WTC11 (cell line): ENCODE data around the gene ANXA2. TPM values are rescaled to one million over a fixed set of nuclear protein-coding genes. Genes with fewer than 3 reads are reported as not detected.
A peak's percentile ranks its signal among the peaks of the same experiment; 100 is the strongest.

Source experiments
- ATAC-seq: fragments of 200-7000 bp; cut with Tn5 transposase; 2 replicates; pipeline ENCODE4 v1.10.0; 2021; ENCODE audit warnings: mild to moderate bottlenecking, moderate library complexity
- Bru-seq: library from RNA; stranded (reverse); fragments of 400-500 nt; gene quantifications from one replicate; lab custom pipeline; 2021; lab: Mats Ljungman, UMichigan
- CTCF ChIA-PET: fragments of 300-600 bp; sonication (Branson Sonifier 250); formaldehyde crosslinking; loops from one replicate; lab custom pipeline; 2021; ENCODE audit warnings: antibody characterized with exemption; lab: Charles Lee
- POLR2A ChIA-PET: fragments of 350-600 bp; sonication (Branson Sonifier 250); formaldehyde crosslinking; loops from one replicate; lab custom pipeline; 2021; ENCODE audit warnings: antibody characterized with exemption; lab: Charles Lee
- DNase-seq: peaks from one replicate; pipeline ENCODE4 v3.0.0; 2021; ENCODE audit warnings: low spot score
- H3K27ac Mint-ChIP-seq: 2 replicates; pipeline ENCODE4 v1.8.0; 2021; ENCODE audit warnings: mixed read lengths
- H3K27me3 Mint-ChIP-seq: 2 replicates; pipeline ENCODE4 v1.8.0; 2021; ENCODE audit warnings: low read depth, mild to moderate bottlenecking, moderate library complexity, mixed read lengths
- H3K36me3 Mint-ChIP-seq: 2 replicates; pipeline ENCODE4 v1.8.0; 2021; ENCODE audit warnings: mixed read lengths
- H3K4me1 Mint-ChIP-seq: 2 replicates; pipeline ENCODE4 v1.8.0; 2022; ENCODE audit warnings: mixed read lengths
- H3K4me3 Mint-ChIP-seq: 2 replicates; pipeline ENCODE4 v1.8.0; 2021; ENCODE audit warnings: mild to moderate bottlenecking, moderate library complexity, mixed read lengths
- H3K9me3 Mint-ChIP-seq: 2 replicates; pipeline ENCODE4 v1.8.0; 2021; ENCODE audit warnings: mixed read lengths
- ARID4B ChIP-seq: sonication (generic); formaldehyde crosslinking; IDR thresholded peaks from 2 replicates; pipeline ENCODE4 v1.8.0; 2023; ENCODE audit warnings: missing genetic modification reagents, mild to moderate bottlenecking, borderline replicate concordance
- CBFB ChIP-seq: sonication (generic); formaldehyde crosslinking; IDR thresholded peaks from 2 replicates; pipeline ENCODE4 v1.8.1; 2022; ENCODE audit warnings: mild to moderate bottlenecking, low read depth, missing genetic modification reagents
- CDX4 ChIP-seq: fragments of 250-450 bp; sonication (Bioruptor Pico); IDR thresholded peaks from 2 replicates; pipeline ENCODE4 v1.9.0; 2021; ENCODE audit warnings: moderate library complexity, mild to moderate bottlenecking, inconsistent platforms, borderline replicate concordance
- CREB1 ChIP-seq: sonication (generic); formaldehyde crosslinking; IDR thresholded peaks from 2 replicates; pipeline ENCODE4 v1.8.0; 2023; ENCODE audit warnings: mild to moderate bottlenecking, missing genetic modification reagents
- E2F5 ChIP-seq: sonication (generic); formaldehyde crosslinking; IDR thresholded peaks from 2 replicates; pipeline ENCODE4 v1.8.1; 2022; ENCODE audit warnings: mild to moderate bottlenecking, moderate library complexity, missing genetic modification reagents
- ERG ChIP-seq: fragments of 250-450 bp; sonication (Bioruptor Pico); IDR thresholded peaks from 2 replicates; pipeline ENCODE4 v1.8.0; 2021; ENCODE audit warnings: mild to moderate bottlenecking
- ESRRA ChIP-seq: sonication (generic); formaldehyde crosslinking; IDR thresholded peaks from 2 replicates; pipeline ENCODE4 v1.8.1; 2022; ENCODE audit warnings: mild to moderate bottlenecking, missing genetic modification reagents, borderline replicate concordance
- FOXJ3 ChIP-seq: sonication (generic); formaldehyde crosslinking; IDR thresholded peaks from 2 replicates; pipeline ENCODE4 v1.9.0; 2021; ENCODE audit warnings: missing genetic modification reagents, mild to moderate bottlenecking, borderline replicate concordance
- FOXP1 ChIP-seq: sonication (generic); formaldehyde crosslinking; IDR thresholded peaks from 2 replicates; pipeline ENCODE4 v1.8.0; 2022; ENCODE audit warnings: missing genetic modification reagents, mild to moderate bottlenecking, moderate library complexity, borderline replicate concordance
- FOXP4 ChIP-seq: sonication (generic); formaldehyde crosslinking; IDR thresholded peaks from 2 replicates; pipeline ENCODE4 v1.8.0; 2022; ENCODE audit warnings: mild to moderate bottlenecking, missing genetic modification reagents
- PRRX2 ChIP-seq: fragments of 250-450 bp; sonication (Bioruptor Pico); IDR thresholded peaks from 2 replicates; pipeline ENCODE4 v1.8.0; 2021; ENCODE audit warnings: mild to moderate bottlenecking
- TEAD1 ChIP-seq: sonication (generic); formaldehyde crosslinking; IDR thresholded peaks from 2 replicates; pipeline ENCODE4 v1.8.0; 2022; ENCODE audit warnings: mild to moderate bottlenecking, missing genetic modification reagents
- TEAD4 ChIP-seq: sonication (generic); formaldehyde crosslinking; IDR thresholded peaks from 2 replicates; pipeline ENCODE4 v1.8.0; 2022; ENCODE audit warnings: mild to moderate bottlenecking, missing genetic modification reagents
- ZNF138 ChIP-seq: sonication (generic); formaldehyde crosslinking; conservative IDR thresholded peaks from 2 replicates; pipeline ENCODE4 v1.8.1; 2022; ENCODE audit warnings: mild to moderate bottlenecking, moderate library complexity, missing genetic modification reagents
- ZNF263 ChIP-seq: sonication (generic); formaldehyde crosslinking; IDR thresholded peaks from 2 replicates; pipeline ENCODE4 v1.8.1; 2022; ENCODE audit warnings: low read depth, mild to moderate bottlenecking, moderate library complexity, missing genetic modification reagents
- ZNF425 ChIP-seq: fragments of 250-450 bp; sonication (Bioruptor Pico); conservative IDR thresholded peaks from 2 replicates; pipeline ENCODE4 v1.9.0; 2021; ENCODE audit warnings: mild to moderate bottlenecking
- long read RNA-seq, 3 experiments: library from RNA in 1 of 3; library from capped mRNA in 1 of 3; library from polyadenylated mRNA in 1 of 3; unstranded in 2 of 3; stranded (forward) in 1 of 3; transcript quantifications; one replicate each; pipeline ENCODE4 v2.0.0, GENCODE V29; 2021
- total RNA-seq: library from RNA; stranded (reverse); gene quantifications from 3 replicates; pipeline ENCODE4 v1.2.3, GENCODE V29; 2021

The ANXA2 gene
- total RNA-seq (116 to 152 TPM (median 119 TPM) in 3 replicates), Bru-seq, nascent RNA (percentile 70 among the genes with signal in this experiment)
- long read RNA-seq, experiment 1, transcript ANXA2-204 (13 exons, 1,435 nt) = major isoform, 423 of 528 reads
- long read RNA-seq, experiment 1, transcript ANXA2-203 (14 exons, 1,444 nt) = minor isoform, 57 of 528 reads
- long read RNA-seq, experiment 1, partial matches to known transcripts = 11 of 528 reads
- long read RNA-seq, experiment 1, other reads (novel, unspliced or antisense) = 29 of 528 reads
- long read RNA-seq, experiment 2, transcript ANXA2-204 (13 exons, 1,435 nt) = major isoform, 35 of 164 reads
- long read RNA-seq, experiment 2, partial matches to known transcripts = 80 of 164 reads
- long read RNA-seq, experiment 2, other reads (novel, unspliced or antisense) = 44 of 164 reads
- long read RNA-seq, experiment 3, transcript ANXA2-204 (13 exons, 1,435 nt) = major isoform, 654 of 796 reads
- long read RNA-seq, experiment 3, transcript ANXA2-203 (14 exons, 1,444 nt) = minor isoform, 72 of 796 reads
- long read RNA-seq, experiment 3, transcript ANXA2-201 (13 exons, 1,444 nt) = minor isoform, 5 of 796 reads
- long read RNA-seq, experiment 3, partial matches to known transcripts = 12 of 796 reads
- long read RNA-seq, experiment 3, other reads (novel, unspliced or antisense) = 48 of 796 reads

- TF ChIP-seq CREB1 (CRISPR knock-in tag) = no peak
- TF ChIP-seq ESRRA (CRISPR knock-in tag) = no peak
- TF ChIP-seq FOXP1 (CRISPR knock-in tag) = peak; percentile 26; the same call in 1 of the 2 replicates
- TF ChIP-seq TEAD4 = no peak
- no peak for TF ChIP-seq PRRX2 (CRISPR knock-in tag)
- TF ChIP-seq FOXP4 (CRISPR knock-in tag) = 0 out of 2 replicates have a peak, but pooled peaks have one; percentile 20
- no peak for TF ChIP-seq ZNF425 (CRISPR knock-in tag)
- no peak for TF ChIP-seq FOXJ3 (CRISPR knock-in tag)
- no peak for TF ChIP-seq ZNF263 (CRISPR knock-in tag)
- TF ChIP-seq ZNF138 = no peak
- no peak for TF ChIP-seq CDX4 (CRISPR knock-in tag)
- no peak for TF ChIP-seq CBFB
- H3K4me1 Mint-ChIP-seq = peaks cover 61% of the 10 kb centered on the region
- H3K4me3 Mint-ChIP-seq = peak within 1 kb of the TSS; percentile 83
- ChIA-PET POLR2A (interaction anchor here (0.5 to 1.0 kb wide), 8 partner anchors 13 to 709 kb away, joined by 3 to 12 read pairs (median 3); partner anchors contain the start of gene BNIP2), CTCF (interaction anchor here (0.9 to 1.3 kb wide), 3 partner anchors 9 to 110 kb away, joined by 3 read pairs; no protein-coding TSS in a partner anchor)
- DNase-seq (peak; percentile 69), ATAC-seq (peak; percentile 64)
- H3K27me3 Mint-ChIP-seq = peaks cover 17% of the 10 kb centered on the region
- peak within 1 kb of the TSS; percentile 54; the same call in 1 of the 2 replicates for H3K27ac Mint-ChIP-seq
- no peaks in the 10 kb centered on the region for H3K9me3 Mint-ChIP-seq
- no peaks in the 10 kb centered on the region for H3K36me3 Mint-ChIP-seq
Measured at GRCh38 chr15:60397772-60398445, at the start of gene ANXA2. ANXA2 (minus strand) TSS chr15:60397986; CDS start chr15:60386075, 11,911 bp downstream.

- ChIA-PET POLR2A (interaction anchor here (0.7 kb wide), 1 partner anchor 46 kb away, joined by 3 read pairs; the partner anchor contains the start of gene ANXA2), CTCF (interaction anchor here (1.0 to 1.9 kb wide), 2 partner anchors 77 to 85 kb away, joined by 5 to 6 read pairs; no protein-coding TSS in a partner anchor)
- Mint-ChIP-seq H3K27ac (no peak overlapping the region), H3K4me3 (no peak overlapping the region), H3K27me3 (no peaks in the 10 kb centered on the region), H3K4me1 (no peaks in the 10 kb centered on the region), H3K36me3 (peaks cover 34% of the 10 kb centered on the region), H3K9me3 (no peaks in the 10 kb centered on the region)
- ATAC-seq = no peak
- no peak for DNase-seq
- TF ChIP-seq TEAD1 (CRISPR knock-in tag) (no peak), E2F5 (CRISPR knock-in tag) (no peak), ARID4B (CRISPR knock-in tag) (no peak), ERG (CRISPR knock-in tag) (no peak)
Measured at GRCh38 chr15:60444289-60444912, 46.6 kb upstream of the ANXA2 start.
